Measurements from ENCODE around the gene BIN2. TPM values are rescaled to one million over a fixed set of nuclear protein-coding genes. Genes with fewer than 3 reads are reported as not detected.

BIN2 gene
- total and polyA plus RNA-seq, 2 of the 4 experiments (the other 2 are of a cell fraction) = not detected

- Histone ChIP-seq H3K23ac (ENCODE audit: low read depth, low read length) (no peak overlapping the region), H3K9ac (ENCODE audit: low read depth, low read length) (no peak overlapping the region), H3K27me3 (ENCODE audit: control insufficient read depth, insufficient read depth, low read length) (no peaks in the 10 kb centered on the region), H2BK15ac (ENCODE audit: low read depth, low read length) (no peak overlapping the region), H4K20me1 (ENCODE audit: insufficient read depth, low read length) (no peaks in the 10 kb centered on the region), H3K36me3 (ENCODE audit: control insufficient read depth, insufficient read depth, low read length) (no peaks in the 10 kb centered on the region), H3K9me3 (ENCODE audit: control insufficient read depth, insufficient read depth, low read length) (no peaks in the 10 kb centered on the region), H2AFZ (replicated peaks; ENCODE audit: low read length, poor library complexity) (no peak overlapping the region), H3K56ac (ENCODE audit: extremely low read depth, insufficient read depth, low read length) (no peak overlapping the region), H3K4me2 (ENCODE audit: low read depth, low read length) (no peak overlapping the region), H3K79me1 (ENCODE audit: low read depth in 1 of 2, low read length in 2 of 2) (no peaks in the 10 kb centered on the region), H3K4me1 (ENCODE audit: control insufficient read depth, insufficient read depth, low read length) (peaks cover 3% of the 10 kb centered on the region), H4K8ac (ENCODE audit: low read depth in 2 of 2, low read length in 2 of 2) (no peak overlapping the region), H3K27ac (ENCODE audit: insufficient read depth, low read length) (no peak overlapping the region), H2BK120ac (ENCODE audit: low read depth, low read length) (no peak overlapping the region), H3K14ac (replicated peaks; ENCODE audit: low read depth, low read length) (no peak overlapping the region), H3K9me1 (ENCODE audit: insufficient read depth, low read length) (no peaks in the 10 kb centered on the region), H3K4ac (ENCODE audit: low read depth, low read length) (no peak overlapping the region), H2BK5ac (ENCODE audit: low read depth, low read length, poor library complexity, severe bottlenecking) (no peak overlapping the region), H2AK9ac (replicated peaks; ENCODE audit: low read depth, low read length, poor library complexity) (no peak overlapping the region), H4K5ac (ENCODE audit: low read depth, low read length) (no peak overlapping the region), H2AK5ac (ENCODE audit: low read depth, low read length) (no peak overlapping the region), H4K91ac (ENCODE audit: insufficient read depth, low read depth, low read length) (no peak overlapping the region), H3K18ac (ENCODE audit: low read depth, low read length) (no peak overlapping the region), H2BK20ac (ENCODE audit: low read depth, low read length) (no peak overlapping the region), H3K4me3 (ENCODE audit: insufficient read depth, low read depth, low read length) (no peak overlapping the region)
- no peak for ATAC-seq (ENCODE audit: low read depth)
- TF ChIP-seq MXI1 (IDR thresholded peaks at IDR 0.05; ENCODE audit: borderline replicate concordance, low read depth, low read length) (no peak), RAD21 (IDR thresholded peaks at IDR 0.05; ENCODE audit: low read length) (no peak), MAFK (IDR thresholded peaks at IDR 0.05; ENCODE audit: low read depth, low read length) (no peak), NFE2L2 (IDR thresholded peaks at IDR 0.05; ENCODE audit: low read depth, low read length) (no peak), BHLHE40 (IDR thresholded peaks at IDR 0.05; ENCODE audit: low read depth, low read length) (no peak), RFX5 (IDR thresholded peaks at IDR 0.05; ENCODE audit: low read depth, low read length) (no peak), CHD1 (IDR thresholded peaks at IDR 0.05; ENCODE audit: low read depth, low read length) (no peak), USF2 (IDR thresholded peaks at IDR 0.05; ENCODE audit: low read depth, low read length) (no peak), RCOR1 (IDR thresholded peaks at IDR 0.05; ENCODE audit: insufficient replicate concordance, low read length) (no peak), MAZ (IDR thresholded peaks at IDR 0.05; ENCODE audit: borderline replicate concordance, low read depth, low read length) (no peak), CTCF (conservative IDR thresholded peaks at IDR 0.05; ENCODE audit: low read depth, low read length) (no peak), ELK1 (IDR thresholded peaks at IDR 0.05; ENCODE audit: borderline replicate concordance, low read depth, low read length) (no peak), POLR2A (IDR thresholded peaks at IDR 0.05; ENCODE audit: low read depth, low read length) (no peak), SMC3 (IDR thresholded peaks at IDR 0.05; ENCODE audit: low read depth, low read length) (no peak), CEBPB (IDR thresholded peaks at IDR 0.05; ENCODE audit: low read depth, low read length) (no peak)
- ChIA-PET CTCF (interaction anchor here (0.9 to 3.5 kb wide), 2 partner anchors 21 to 44 kb away, joined by 8 to 16 read pairs; no protein-coding TSS in a partner anchor), POLR2A (ENCODE audit: unreplicated experiment) (interaction anchor here (0.6 kb wide), 2 partner anchors 13 to 493 kb away, joined by 4 to 8 read pairs; no protein-coding TSS in a partner anchor)
- BruUV-seq (replicated peaks) = no TSS peak
- WGBS, 2 experiments (ENCODE audit: extremely low coverage in 2 of 2, insufficient read length in 1 of 2) = no CpG with 5 or more reads among the region's 4 CpGs
- DNase-seq = no peak
- intact Hi-C loops (cut with micrococcal nuclease) = no loop called here
- in situ Hi-C loops (cut with MboI; ENCODE audit: low sequenced_read_pairs) = no loop called here
- dilution Hi-C loops (cut with HindIII; ENCODE audit: low sequenced_read_pairs, unreplicated experiment) = no loop called here
These were observed 3.7 kb downstream of the BIN2 start for GRCh38 chr12:51320311-51320694.

Data from IMR-90 (cell line).